Ovary (tissue), 3 donors: ENCODE data around the gene TFPI2.

Source experiments
- EP300 ChIP-seq: sonication (generic); formaldehyde crosslinking; IDR thresholded peaks from one replicate; pipeline ENCODE4 v1.6.1; 2017; ENCODE audit warnings: antibody characterized with exemption
- POLR2A ChIP-seq: fragments of 450-650 bp; IDR thresholded peaks from one replicate; pipeline ENCODE4 v1.6.1; 2017; ENCODE audit warnings: antibody characterized with exemption, mild to moderate bottlenecking, moderate library complexity
- TF ChIP-seq, protein P1 (sequence below), 3 donors: fragments of 450-650 bp in 2 of 3; fragments of 200-600 bp in 1 of 3; IDR thresholded peaks; one replicate each; pipeline versions ENCODE4 v1.5.1 to v1.8.0; 2016 to 2022; ENCODE audit warnings: antibody characterized with exemption in 3 of 3, mild to moderate bottlenecking in 1 of 3
- donor health status: DM: no; HTN: no; CAD: no.

DNA sequence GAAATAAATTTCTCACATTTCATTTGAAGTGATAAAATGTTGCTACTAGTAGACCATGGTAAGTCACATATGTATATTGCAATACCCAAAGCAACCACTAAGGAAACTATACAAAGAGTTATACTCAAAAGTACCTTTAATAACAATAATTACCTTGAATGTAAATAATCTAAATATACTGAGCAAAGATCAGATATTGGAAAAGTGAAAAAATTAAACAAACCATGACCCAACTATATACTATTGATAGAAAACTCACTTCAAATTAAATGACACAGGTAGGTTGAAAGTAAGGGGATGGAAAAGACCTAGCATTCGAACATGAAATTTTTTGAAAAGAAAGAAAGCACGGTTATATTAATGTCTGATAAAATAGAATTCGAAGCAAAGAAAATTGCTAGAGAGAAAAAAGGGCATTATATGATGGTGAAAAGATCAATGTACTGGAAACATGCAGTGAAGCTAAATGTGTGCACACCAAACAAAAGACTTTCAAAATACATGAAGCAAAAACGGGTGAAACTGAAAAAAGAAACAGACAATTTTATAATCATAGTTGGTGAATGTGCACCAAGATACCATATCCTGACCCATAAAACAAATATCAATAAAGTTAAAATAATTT is 29.1 kb downstream of the TFPI2 start:
- TF ChIP-seq, protein P1, sequence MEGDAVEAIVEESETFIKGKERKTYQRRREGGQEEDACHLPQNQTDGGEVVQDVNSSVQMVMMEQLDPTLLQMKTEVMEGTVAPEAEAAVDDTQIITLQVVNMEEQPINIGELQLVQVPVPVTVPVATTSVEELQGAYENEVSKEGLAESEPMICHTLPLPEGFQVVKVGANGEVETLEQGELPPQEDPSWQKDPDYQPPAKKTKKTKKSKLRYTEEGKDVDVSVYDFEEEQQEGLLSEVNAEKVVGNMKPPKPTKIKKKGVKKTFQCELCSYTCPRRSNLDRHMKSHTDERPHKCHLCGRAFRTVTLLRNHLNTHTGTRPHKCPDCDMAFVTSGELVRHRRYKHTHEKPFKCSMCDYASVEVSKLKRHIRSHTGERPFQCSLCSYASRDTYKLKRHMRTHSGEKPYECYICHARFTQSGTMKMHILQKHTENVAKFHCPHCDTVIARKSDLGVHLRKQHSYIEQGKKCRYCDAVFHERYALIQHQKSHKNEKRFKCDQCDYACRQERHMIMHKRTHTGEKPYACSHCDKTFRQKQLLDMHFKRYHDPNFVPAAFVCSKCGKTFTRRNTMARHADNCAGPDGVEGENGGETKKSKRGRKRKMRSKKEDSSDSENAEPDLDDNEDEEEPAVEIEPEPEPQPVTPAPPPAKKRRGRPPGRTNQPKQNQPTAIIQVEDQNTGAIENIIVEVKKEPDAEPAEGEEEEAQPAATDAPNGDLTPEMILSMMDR (IDR thresholded peaks at IDR 0.05) = no peak
- TF ChIP-seq POLR2A (no peak), EP300 (no peak)
